NCI-H2171 (cell line): ENCODE data around the gene CLCN2.
"Not testable (repeated sequence)": the region's sequence is repeated elsewhere in the genome, so short reads cannot be mapped to it uniquely, and the experiment has no call there.

ENCODE experiments used
- DNase-seq: peaks from one replicate; lab custom pipeline; 2025; lab: John Stamatoyannopoulos, UW

CLCN2 gene

DNA sequence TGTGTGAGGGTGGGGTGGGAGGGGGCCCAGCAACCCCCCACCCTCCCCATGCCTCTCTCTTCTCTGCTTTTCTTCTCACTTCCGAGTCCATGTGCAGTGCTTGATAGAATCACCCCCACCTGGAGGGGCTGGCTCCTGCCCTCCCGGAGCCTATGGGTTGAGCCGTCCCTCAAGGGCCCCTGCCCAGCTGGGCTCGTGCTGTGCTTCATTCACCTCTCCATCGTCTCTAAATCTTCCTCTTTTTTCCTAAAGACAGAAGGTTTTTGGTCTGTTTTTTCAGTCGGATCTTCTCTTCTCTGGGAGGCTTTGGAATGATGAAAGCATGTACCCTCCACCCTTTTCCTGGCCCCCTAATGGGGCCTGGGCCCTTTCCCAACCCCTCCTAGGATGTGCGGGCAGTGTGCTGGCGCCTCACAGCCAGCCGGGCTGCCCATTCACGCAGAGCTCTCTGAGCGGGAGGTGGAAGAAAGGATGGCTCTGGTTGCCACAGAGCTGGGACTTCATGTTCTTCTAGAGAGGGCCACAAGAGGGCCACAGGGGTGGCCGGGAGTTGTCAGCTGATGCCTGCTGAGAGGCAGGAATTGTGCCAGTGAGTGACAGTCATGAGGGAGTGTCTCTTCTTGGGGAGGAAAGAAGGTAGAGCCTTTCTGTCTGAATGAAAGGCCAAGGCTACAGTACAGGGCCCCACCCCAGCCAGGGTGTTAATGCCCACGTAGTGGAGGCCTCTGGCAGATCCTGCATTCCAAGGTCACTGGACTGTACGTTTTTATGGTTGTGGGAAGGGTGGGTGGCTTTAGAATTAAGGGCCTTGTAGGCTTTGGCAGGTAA, 15.9 kb downstream of the CLCN2 start:
- DNase-seq, result peak; percentile 13

DNA sequence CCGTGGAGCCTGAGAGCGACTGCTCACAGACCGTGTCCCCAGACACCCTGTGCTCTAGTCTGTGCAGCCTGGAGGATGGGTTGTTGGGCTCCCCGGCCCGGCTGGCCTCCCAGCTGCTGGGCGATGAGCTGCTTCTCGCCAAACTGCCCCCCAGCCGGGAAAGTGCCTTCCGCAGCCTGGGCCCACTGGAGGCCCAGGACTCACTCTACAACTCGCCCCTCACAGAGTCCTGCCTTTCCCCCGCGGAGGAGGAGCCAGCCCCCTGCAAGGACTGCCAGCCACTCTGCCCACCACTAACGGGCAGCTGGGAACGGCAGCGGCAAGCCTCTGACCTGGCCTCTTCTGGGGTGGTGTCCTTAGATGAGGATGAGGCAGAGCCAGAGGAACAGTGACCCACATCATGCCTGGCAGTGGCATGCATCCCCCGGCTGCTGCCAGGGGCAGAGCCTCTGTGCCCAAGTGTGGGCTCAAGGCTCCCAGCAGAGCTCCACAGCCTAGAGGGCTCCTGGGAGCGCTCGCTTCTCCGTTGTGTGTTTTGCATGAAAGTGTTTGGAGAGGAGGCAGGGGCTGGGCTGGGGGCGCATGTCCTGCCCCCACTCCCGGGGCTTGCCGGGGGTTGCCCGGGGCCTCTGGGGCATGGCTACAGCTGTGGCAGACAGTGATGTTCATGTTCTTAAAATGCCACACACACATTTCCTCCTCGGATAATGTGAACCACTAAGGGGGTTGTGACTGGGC, 16.7 kb downstream of the CLCN2 start:
- no peak for DNase-seq

DNA sequence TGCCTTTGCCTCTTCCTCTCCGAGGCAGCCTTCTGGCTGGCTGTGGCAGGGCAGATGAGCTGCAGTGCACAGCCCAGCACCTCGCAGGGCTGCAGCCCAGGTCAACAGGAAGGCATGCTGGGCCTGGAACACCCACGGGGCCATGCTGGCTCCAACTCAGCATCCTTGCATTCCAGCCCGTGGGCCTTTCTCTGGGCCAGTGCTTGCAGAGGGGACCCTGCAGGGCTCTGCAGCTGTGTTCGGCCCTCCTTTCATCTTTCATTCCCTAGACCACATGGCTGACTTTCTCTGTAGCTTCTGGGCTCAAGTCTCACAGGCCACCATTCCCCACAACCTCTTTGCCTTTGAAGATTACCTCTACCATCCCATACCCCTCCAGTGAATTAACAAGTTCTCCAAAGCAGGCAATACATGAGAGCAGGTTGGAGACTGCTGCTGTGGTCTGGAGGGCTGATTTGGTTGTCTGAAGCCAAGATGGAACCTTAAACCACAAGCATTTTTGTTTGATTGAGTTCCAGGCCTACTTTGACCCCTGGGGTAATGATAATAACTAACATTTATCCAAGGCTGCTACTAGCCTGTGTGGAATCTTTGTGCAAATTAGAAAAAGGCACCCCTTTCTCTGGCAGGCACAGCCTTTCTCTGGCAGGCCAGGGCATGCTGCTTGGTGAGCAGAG, 18.1 kb downstream of the CLCN2 start:
- no peak for DNase-seq

DNA sequence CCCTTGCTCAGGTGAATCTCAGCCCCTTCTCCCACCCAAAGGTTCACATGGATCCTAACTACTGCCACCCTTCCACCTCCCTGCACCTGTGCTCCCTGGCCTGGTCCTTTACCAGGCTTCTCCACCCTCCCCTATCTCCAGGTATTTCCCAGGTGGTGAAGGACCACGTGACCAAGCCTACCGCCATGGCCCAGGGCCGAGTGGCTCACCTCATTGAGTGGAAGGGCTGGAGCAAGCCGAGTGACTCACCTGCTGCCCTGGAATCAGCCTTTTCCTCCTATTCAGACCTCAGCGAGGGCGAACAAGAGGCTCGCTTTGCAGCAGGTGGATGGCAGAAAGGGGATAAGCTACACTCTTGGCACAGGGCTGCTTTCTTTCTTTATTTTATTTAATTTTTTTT, 19.5 kb downstream of the CLCN2 start:
- DNase-seq, result no peak

DNA sequence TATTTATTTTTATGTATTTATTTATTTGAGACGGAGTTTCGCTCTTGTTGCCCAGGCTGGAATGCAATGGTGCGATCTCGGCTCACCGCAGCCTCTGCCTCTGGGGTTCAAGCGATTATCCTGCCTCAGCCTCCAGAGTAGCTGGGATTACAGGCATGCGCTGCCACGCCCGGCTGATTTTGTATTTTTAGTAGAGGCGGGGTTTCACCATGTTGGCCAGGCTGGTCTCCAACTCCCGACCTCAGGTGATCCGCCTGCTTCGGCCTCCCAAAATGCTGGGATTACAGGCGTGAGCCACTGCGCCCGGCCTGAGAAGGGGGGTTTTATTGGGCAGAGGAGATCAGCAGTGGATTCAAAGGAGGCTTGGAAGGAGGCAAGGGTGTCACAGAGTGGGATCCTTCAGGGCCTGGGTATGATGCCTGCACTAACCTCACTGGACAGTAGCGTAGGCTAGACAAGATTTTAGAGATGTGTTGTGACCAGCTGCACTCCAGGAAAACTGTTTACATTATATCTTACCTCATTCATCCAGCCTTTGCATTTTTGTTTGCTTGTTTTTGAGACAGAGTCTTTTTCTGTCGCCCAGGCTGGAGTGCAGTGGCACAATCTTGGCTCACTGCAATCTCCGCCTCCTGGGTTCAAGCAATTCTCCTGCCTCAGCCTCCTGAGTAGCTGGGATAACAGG, 21.8 kb downstream of the CLCN2 start:
- DNase-seq, result not testable (repeated sequence)

DNA sequence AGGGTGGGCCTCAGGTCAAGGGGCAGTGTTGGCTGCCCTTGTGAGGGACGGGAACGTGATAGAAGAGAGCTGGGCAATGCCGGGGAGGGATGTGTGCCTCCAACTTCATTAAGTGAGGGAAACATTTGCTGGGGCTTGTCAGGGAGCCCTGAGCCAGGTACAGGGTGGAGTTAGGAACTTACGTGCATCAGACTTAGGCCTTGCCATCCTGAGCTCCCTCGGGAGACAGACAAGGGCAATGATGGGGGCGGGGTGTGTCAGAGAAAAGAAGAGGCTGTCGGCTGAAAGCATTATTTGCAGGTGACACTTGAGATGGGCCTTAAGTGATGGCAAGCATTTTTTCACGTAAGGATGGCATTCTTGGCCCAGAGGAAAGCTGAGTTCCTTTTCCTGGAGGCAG, 22.4 kb downstream of the CLCN2 start:
- DNase-seq, result peak; percentile 74

DNA sequence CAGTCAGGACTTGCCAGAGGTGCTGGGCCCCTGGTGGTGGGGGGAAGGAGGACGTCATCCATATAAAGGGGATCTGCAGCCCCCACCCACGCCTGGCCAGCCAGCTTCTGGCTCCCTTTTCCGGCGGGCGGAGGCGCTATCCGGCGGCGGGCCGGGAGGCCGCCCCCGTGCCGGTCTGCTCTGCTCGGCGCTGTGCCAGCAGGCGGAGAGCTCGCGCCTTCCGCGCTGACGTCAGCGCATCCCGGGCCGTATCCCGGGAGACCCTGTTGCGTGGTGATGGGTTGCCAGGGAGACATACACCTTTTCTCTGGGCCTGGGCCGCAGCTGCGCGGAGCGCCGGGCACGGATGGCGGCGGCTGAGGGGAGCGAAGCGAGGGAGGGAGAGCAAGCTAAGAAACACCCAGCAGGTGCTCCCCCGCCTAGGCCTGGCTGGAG, 22.9 kb downstream of the CLCN2 start:
- peak; percentile 96 for DNase-seq

DNA sequence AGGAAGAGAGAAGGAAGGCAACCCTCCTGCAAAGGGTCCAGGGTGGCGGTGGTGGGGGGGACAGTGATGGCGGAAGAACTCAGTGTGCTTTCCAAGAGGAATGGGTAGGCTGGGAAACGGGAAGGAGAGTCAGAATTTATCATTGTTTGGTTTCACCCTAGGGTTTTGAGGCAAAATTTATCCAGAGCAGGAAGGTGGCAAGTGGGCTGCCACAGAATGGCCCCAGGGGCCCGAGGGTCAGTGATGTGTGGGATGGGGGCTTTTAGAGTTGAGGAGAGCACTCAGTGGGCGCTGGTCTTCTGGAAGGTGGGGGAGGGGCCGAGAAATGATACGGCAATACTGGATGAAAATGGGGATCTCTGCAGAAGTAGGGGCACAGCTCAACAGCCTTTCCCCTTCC, 23.4 kb downstream of the CLCN2 start:
- DNase-seq, result no peak

DNA sequence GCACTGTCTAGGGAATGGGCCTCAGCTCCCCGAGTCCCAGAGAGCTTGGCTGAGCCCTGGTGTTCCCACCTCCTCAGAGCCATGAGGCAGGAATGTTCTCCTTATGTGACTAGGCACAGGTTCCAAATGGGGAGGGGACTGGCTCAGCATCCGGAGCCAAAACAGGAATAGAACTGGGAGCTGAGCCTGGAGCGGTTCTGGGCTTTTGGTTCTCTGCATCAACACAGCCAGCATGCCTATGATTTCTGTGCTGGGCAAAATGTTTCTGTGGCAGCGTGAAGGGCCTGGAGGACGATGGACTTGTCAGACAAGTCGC, 24.0 kb downstream of the CLCN2 start, which contains the start of gene FAM131A:
Gene FAM131A, plus strand, starts transcription at position 202 of the 316 bp plus-strand sequence. Its CDS starts 31 bp downstream, at position 233.
- no peak for DNase-seq

DNA sequence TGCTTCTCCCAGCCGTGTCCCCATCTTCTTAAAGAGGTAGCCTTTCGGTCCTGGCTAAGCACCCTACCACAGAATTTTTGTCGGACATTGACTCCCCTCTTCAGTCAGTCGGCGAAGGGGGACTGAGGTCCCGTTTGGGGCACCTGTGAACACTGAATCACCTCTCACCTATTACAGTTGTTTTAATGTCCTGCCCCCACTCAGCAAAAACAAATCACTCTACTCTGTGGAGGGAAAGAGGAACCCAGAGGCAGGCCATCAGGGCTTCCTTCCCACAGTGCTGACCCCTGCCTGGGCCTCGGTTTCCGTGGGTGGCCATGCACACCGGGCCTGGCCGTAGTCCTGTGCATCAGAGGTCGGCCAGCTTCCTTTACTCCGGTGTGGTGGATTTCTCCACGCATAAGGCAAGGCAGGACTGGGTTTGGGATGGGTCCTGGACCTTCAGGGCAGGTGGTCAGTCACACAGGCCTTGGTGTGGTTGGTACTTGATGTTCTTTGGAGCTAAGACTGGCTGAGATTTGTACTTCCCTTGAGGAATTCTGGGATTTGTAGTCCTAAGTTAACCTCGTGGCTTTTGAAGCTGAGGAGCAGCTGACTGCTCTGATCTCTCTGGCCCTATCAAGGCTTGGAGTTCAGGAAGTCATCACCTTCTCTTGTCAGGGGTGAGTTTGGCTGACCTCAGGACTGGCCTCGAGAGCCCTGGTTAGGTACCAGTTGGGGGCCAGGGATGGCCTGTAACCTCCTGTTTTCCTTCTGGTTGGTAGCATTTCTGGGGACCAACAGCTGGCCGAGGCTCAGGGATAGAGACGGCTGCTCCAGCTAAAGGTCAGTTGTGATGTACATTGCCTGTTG, 24.6 kb downstream of the CLCN2 start:
- peak; percentile 15 for DNase-seq

DNA sequence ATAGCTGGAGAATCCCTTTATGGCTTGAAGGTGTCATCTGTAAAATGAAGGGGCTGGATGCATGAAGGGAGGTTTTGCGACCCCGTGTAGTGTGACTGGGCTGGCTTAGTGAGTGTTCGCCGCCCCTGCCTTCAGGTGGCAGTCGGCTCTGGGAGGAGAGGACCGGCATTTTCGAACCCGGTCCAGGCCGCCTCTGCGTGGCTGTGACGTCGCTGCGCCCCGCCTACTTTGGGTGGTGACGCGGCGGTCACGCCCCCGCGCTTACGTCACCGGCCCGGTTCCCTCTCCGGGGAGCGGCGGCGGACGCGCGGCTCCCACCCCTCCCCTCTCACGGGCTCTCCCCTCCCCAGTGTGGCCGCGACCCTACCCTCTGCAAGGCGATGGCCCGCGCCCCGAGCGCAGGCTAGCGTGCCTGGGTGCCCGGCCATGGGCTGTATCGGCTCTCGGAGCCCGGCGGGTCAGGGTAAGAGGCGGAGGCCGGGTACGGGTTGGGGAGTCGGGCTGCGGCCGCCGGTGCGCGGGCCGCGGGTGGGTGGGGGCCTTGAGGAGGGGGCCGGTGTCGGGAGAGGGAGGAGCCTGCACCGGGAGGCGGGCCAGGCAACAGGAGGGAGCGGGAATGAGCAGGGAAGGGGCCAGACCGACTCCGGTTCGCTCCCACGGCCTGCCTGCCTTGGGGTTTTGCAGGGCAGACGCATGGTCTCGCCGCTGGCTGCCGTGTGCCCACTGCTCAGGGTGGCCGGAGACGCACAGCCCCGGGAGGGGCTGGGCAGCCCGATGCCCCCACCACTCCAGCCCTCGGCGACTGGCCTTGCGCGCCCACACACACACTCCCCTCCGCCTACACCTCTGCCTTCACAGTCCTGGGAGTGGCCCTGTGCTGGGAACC, 25.5 kb downstream of the CLCN2 start:
- DNase-seq, result peak; percentile 79

DNA sequence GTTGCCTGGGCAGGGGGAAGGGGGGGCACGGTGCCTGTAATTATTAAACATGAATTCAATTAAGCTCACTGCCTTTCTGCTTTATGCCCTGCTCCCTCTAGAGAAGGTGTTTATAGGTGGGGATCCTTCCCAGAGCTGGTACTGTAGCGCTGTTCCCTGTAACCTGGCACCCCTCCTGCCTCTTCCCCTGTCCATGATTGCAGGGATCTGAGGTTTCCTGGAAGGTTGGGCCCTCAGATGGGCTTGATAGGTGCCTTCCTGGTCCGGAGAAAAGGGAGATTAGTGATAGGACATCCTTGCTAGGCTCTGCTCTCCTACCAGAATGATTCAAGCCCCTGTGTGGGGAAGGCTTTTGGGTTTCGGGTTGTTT, 26.1 kb downstream of the CLCN2 start:
- DNase-seq, result no peak

DNA sequence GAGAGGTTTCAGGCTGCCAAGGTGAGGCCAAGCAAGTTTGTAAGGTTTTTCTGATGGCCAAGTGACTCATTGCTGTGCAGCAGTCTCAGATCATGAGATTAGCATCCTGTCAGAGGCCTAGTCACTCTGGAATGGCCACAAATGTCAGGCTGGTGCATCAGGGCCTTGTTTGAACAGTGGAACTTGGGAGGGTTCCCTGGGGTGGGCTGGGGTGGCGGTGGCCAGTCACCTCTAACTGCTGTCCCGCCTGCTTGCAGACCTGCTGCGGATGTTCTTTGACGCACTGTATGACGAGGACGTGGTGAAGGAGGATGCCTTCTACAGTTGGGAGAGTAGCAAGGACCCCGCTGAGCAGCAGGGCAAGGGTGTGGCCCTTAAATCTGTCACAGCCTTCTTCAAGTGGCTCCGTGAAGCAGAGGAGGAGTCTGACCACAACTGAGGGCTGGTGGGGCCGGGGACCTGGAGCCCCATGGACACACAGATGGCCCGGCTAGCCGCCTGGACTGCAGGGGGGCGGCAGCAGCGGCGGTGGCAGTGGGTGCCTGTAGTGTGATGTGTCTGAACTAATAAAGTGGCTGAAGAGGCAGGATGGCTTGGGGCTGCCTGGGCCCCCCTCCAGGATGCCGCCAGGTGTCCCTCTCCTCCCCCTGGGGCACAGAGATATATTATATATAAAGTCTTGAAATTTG, 26.8 kb downstream of the CLCN2 start:
- no peak for DNase-seq

DNA sequence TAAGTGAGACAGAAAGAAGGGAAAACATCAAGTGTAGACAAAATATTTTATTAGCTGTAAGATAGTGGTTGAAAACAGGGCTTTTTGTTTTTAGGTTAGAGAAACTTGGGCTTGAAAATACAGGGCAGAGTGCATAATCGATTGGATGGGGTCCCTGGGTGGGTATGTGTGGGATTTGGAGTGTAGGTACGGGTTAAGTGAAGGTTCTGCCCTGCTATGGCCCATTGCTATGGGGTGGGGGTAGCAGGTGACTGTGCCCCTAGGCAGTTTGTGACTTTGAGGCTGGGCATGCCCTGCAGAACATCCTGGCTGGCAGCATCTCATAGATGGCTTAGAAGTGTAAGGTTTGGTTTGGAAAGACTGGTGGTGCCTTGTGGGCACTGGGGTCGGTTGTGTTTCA, 27.7 kb downstream of the CLCN2 start:
- no peak for DNase-seq

DNA sequence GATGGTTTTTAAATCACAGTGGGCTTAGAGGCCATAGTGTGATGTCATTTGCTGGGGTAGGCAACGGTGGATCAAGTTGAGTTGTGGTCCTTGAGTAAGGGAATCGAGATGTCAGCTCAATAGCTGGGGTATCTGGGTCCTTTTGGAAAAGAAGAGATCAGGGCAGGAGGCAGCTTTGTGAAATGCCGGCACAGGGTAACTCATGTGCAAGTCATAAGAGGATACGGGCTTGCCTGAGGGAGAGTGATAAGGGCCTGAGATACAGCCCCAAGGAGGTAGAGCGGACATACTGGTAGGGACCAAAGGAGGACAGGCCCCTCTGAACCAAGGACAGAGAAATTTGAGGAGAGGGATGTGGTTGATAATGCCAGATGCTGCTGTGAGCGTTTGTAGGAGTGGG, 28.2 kb downstream of the CLCN2 start:
- no peak for DNase-seq

DNA sequence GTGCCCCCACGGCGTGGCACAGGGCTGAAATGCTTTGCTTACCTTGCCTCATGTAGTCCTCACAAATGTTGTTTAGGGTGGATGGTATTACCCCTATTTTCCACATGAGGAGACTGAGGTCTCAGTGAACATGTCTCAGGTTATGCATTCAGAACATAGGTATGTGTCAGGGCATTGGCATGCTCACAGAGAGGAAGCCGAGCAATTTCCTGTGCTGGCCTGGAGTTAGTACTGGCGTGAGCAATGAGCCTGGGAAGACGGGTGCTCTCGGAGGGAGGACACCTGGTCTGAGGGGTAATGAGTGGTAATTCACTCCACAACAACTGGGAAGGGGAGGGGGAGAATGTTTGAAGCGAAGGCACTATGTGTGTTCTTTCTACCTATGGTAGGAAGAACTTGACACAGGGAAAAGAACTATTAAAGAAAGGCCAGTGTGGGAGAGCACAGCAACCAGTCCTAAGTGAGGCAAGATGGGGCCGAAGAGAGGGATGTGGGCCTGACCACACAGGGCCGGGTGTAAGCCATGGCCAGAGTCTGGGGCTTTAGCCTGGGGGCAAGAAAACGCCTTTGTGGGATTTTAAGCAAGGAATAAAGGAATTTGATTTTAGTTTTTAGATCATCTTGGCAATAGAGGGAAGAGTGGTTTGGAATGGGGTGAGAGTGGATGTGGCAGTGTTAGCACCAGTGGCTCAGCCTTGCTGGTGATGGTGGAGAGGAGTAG, 28.9 kb downstream of the CLCN2 start:
- DNase-seq, result no peak

DNA sequence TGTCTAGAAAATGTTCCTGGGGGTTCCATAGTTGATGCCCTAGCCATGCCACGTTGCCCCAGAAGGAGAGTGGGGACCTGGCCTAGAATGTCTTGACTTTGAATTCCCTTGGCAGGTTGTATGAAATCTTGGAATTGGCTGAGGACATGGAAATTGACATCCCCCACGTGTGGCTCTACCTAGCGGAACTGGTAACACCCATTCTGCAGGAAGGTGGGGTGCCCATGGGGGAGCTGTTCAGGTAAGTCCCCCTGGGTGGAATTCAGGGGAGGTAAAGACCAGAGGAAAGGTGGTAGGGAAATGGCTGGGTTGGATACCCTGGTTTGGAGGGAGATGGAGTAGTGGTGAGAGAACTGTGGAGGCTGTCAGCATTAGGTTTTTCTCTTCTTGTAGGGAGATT, 32.9 kb downstream of the CLCN2 start:
- DNase-seq, result no peak

DNA sequence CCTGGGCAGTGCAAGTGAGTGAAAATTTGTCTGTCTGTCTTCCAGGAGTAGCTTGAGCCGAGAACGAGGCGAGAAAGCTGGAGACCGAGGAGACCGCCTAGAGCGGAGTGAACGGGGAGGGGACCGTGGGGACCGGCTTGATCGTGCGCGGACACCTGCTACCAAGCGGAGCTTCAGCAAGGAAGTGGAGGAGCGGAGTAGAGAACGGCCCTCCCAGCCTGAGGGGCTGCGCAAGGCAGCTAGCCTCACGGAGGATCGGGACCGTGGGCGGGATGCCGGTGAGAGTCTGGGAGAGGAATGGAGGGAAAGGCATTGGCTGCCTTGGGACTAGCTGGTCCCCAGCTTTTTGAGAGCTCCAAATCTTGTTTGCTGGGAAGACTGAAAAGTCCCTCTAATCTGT, 34.2 kb downstream of the CLCN2 start:
- no peak for DNase-seq

DNA sequence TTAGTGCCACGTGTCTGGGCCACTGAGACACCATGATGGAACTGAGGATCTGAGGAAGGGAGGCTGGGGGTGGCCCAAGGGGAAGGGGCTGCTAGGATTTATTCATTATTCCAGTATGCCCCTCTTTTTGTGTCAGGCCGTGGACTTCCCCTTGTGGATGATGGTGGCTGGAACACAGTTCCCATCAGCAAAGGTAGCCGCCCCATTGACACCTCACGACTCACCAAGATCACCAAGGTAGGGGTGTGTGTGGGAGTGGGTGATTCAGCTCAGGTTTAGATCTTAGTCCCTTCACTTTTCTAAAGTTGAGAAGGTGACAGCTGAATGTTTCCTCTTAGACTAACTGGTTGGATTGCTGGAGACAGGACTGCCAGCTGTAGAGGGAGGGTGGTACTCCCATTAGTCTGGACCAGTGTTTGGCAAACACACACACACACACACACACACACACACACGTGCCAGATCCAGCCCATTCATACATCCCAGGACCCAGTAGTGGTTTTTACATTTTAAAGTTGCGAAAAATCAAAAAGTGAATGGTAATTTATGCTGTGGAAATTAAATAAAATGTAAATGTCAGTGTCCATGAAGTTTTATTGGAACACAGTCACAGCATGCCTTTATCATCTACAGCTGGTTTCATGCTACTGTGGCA, 35.6 kb downstream of the CLCN2 start:
- DNase-seq, result no peak
